ENCODE measurements around the gene GLIS1. TPM values are rescaled to one million over a fixed set of nuclear protein-coding genes. Genes with fewer than 3 reads are reported as not detected.

The GLIS1 gene
- total RNA-seq, 4 donors from 2014 or later, result 0.63 to 2.4 (median 1.0) TPM

DNA sequence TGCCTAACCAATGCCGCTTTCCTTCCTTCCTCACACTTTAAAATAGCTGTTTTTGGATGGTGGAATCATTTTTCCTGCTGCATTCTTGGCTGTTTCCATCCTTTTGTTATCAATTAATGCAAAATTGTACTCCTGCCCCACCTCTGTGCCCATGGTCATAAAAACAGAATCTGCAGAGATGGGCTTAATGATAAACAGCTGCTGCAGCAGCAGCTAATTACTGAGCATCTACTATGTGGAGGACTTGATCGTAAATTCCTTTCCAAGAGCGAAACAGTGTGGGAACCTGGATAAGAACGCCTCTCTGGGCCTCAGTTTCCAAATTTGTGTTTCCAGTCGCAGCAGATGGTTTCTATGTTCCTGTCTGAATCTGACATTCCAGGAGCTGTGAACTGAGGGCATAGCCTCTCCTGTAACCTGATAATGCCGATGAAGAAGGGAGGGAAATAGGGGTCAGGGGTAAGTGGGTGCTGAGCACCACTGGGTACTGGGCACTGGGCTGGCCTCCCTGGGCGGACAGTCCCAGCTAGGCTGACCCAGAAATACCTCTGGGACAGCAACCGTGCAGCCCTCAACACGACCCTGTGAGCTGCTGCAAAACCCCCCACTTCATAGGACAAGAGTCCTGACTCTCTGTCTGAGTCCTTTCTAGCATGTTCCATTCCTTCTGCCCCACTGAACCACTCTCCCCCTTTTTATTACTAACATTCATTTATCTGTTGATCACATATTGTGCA, 158.1 kb downstream of the GLIS1 start:
- TF ChIP-seq POLR2A (IDR thresholded peaks at IDR 0.05), result no peak
- TF ChIP-seq, protein P1, sequence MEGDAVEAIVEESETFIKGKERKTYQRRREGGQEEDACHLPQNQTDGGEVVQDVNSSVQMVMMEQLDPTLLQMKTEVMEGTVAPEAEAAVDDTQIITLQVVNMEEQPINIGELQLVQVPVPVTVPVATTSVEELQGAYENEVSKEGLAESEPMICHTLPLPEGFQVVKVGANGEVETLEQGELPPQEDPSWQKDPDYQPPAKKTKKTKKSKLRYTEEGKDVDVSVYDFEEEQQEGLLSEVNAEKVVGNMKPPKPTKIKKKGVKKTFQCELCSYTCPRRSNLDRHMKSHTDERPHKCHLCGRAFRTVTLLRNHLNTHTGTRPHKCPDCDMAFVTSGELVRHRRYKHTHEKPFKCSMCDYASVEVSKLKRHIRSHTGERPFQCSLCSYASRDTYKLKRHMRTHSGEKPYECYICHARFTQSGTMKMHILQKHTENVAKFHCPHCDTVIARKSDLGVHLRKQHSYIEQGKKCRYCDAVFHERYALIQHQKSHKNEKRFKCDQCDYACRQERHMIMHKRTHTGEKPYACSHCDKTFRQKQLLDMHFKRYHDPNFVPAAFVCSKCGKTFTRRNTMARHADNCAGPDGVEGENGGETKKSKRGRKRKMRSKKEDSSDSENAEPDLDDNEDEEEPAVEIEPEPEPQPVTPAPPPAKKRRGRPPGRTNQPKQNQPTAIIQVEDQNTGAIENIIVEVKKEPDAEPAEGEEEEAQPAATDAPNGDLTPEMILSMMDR (IDR thresholded peaks at IDR 0.05), result no peak
- WGBS, 2 donors, result 82 to 85% methylated on average over 9 of the region's 9 CpGs
- intact Hi-C loops (cut with DNase I; ENCODE audit: low total_unique reads), result no loop called here
- DNase-seq (ENCODE audit: low spot score in 2 of 2), result peak in 1 of 2 donors; percentile 61
- H3K4me3 ChIP-seq (ENCODE audit: low read depth, poor library complexity, severe bottlenecking), result no peak overlapping the region

DNA sequence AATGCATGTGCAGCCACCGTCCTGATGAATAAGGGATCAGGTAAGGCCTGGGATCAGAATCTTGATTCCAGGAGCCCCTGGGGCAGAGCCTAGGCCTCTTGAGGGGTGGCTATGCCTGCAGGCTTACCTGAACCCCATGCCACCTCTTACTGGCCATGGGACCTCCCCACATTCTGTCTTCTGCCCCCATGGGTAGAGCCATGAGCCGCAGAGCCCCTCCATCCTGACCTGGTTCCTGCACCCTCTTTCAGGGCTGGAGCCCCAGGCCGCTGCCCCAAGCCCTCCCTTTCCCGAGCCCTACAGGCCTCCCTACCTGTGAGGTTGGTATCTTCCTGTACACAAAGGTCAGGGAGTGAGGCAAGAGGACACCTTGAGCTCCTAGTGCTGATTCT, 159.0 kb downstream of the GLIS1 start:
- intact Hi-C loops (cut with DNase I; ENCODE audit: low total_unique reads), result no loop called here
- no peak overlapping the region for H3K4me3 ChIP-seq (ENCODE audit: low read depth, poor library complexity, severe bottlenecking)
- WGBS, 2 donors, result 91 to 97% methylated on average over 4 of the region's 4 CpGs
- peak in 1 of 2 donors; percentile 48 for DNase-seq (ENCODE audit: low spot score in 2 of 2)
- TF ChIP-seq, protein P1 (IDR thresholded peaks at IDR 0.05), result no peak

DNA sequence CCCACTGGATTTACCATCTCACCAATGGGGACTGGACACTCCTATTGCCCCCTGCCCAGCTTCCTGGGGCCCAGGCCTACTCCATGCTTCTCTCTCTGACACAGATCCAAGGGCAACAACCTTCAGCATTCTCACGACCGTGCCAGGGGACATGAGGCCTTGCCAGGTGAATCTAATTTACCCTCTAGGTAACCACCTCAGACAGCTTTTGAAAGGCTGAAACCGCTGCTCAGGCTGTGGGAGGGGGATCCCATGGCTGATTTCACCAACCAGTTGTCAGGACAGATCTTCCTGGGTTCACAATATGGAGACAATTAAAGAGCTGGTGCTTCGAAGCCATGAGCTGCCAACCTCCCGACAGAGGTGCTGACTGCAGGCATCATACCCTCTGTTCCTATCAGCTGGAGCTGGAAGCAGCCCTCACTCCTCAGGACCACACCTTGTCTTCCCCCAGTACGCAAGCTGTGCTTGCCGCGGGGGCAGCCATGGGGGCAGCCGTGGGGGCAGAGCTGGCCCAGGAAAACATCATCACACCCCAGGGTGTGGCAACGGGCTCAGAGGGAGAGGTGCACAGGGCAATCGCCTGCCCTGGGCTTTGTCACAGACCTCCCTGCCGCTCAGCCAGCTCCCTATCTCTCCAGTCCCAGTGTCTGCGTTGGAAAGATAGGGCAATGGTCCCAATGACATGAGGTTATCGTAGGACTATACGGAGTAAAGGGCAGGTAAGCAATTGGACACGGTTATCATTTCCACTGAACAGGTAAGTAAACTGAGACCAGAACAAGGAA, 159.5 kb downstream of the GLIS1 start:
- 77 to 81% methylated on average over 14 to 16 of the region's 16 CpGs for WGBS, 2 donors
- TF ChIP-seq POLR2A (IDR thresholded peaks at IDR 0.05), result no peak
- TF ChIP-seq, protein P1 (IDR thresholded peaks at IDR 0.05), result no peak
- peak in 1 of 2 donors; percentile 58 for DNase-seq (ENCODE audit: low spot score in 2 of 2)
- intact Hi-C loops (cut with DNase I; ENCODE audit: low total_unique reads), result no loop called here
- H3K4me3 ChIP-seq (ENCODE audit: low read depth, poor library complexity, severe bottlenecking), result no peak overlapping the region

DNA sequence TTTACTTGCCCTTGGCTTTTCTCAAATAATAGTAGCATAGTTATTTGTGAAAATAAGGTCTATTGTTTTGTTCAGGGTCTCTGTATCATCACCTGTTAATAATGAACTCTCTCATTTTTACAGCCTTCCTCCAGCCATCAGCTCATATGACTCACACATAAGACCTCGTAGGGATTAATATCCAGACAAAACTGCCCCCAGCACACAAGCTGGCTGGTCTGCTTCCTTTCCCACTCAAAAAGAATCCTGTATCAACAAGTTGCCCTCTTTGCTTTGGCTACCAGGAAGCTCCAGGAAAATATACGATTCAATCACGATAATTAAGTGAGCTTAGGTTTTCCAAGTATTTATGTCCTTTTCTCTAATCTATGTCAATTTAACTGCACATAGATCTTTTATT, 160.6 kb downstream of the GLIS1 start:
- TF ChIP-seq, protein P1 (IDR thresholded peaks at IDR 0.05), result no peak
- no peak for TF ChIP-seq POLR2A (IDR thresholded peaks at IDR 0.05)
- intact Hi-C loops (cut with DNase I; ENCODE audit: low total_unique reads), result no loop called here
- 85 to 90% methylated on average over 3 of the region's 3 CpGs for WGBS, 2 donors
- H3K4me3 ChIP-seq (ENCODE audit: low read depth, poor library complexity, severe bottlenecking), result no peak overlapping the region
- peak in 1 of 2 donors; percentile 8 for DNase-seq (ENCODE audit: low spot score in 2 of 2)

DNA sequence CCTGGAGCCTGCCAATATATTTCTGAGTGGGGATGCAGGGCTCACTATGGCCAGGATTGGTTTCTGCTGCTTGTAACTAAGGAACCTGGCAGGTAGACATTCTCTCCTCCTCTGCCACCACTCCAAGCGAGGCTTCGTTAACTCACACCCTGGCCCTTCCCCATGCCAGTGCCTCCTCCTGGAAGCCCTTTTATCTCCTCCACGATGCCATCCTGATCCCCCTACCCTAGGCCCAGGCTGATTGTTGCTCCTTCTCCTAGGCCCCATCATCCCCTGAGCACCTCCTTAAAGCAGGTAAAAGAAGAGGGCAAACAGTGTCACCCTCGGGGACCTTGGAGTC, 161.2 kb downstream of the GLIS1 start:
- intact Hi-C loops (cut with DNase I; ENCODE audit: low total_unique reads), result no loop called here
- TF ChIP-seq, protein P1 (IDR thresholded peaks at IDR 0.05), result no peak
- no peak for TF ChIP-seq POLR2A (IDR thresholded peaks at IDR 0.05)
- peak in 1 of 2 donors; percentile 53 for DNase-seq (ENCODE audit: low spot score in 2 of 2)
- H3K4me3 ChIP-seq (ENCODE audit: low read depth, poor library complexity, severe bottlenecking), result no peak overlapping the region
- 93 to 100% methylated on average over 4 of the region's 4 CpGs for WGBS, 2 donors

Data from lower leg skin (tissue), 4 donors.